Stimulated activated CD4-positive, alpha-beta T cell treated with anti-CD3 and anti-CD28 coated beads, Interleukin-12 subunit alpha, Interleukin-12 subunit beta, amount 100 ng/mL, for 4 hours (primary cell): ENCODE data around the gene SLC4A1.

ENCODE experiments used
- DNase-seq: peaks from one replicate; pipeline ENCODE4 v3.0.0-alpha.2; 2020

The SLC4A1 gene

DNA sequence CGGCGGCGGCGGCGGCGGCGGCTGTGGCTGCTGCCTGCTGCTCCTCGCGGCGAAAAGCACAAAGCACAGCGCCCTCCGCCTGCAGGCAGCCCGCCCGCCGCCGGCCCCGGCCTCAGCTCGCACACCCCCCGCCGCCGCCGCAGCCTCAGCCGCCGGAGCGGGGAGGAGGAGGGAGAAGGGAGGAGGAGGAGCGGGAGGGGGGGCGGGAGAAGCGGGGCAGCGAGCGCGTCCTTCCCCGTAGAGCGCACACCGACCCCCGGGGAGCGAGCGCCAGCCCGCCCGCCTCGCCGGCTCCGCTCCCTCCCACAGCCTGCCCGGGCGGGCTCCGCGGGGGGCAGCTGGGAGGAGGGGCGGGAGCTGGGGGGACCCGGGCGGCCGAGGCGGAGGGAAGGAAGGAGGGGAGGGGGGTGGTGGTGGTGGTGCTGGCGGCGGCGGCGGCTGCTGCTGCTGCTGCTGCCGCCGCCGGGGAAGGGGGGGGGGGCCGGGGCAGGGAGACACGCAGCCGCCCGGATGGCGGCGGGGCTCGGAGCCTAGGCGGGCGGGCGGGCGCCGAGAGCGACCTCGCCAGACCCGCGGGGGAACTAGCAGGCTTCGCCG lies 48.2 kb downstream of the SLC4A1 start, which contains the start of gene UBTF:
TSS of gene UBTF (minus strand) at position 60 of the 597 bp plus-strand sequence. CDS start 1,446 bp downstream, outside the sequence.
- DNase-seq = peak; percentile 65

DNA sequence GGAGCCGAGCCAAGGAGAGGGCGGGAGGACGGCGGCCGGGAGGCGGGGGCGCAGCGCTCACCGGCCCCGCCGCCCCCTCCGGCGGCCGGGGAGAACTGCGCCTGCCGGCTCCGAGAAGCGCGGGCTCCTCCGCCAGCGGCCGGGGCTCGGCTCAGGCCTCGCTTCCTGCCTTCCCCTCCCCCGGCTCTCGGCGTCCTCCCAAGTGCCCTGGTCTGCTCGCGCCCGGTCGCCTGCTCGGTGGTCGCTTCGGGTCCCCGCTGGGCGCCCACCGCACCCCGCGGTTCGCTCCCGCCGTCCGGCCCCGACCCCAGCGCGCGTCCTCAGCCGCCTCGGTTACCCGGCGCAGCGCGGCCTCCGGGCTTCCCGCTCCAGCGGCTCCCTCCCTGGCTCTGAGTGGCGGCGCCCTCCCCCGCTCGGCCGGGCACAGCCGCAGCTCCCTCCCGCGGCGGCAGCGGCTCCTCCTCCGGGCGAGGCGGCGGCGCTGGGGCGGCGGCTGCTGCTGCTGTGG lies 48.8 kb downstream of the SLC4A1 start:
- DNase-seq = no peak

DNA sequence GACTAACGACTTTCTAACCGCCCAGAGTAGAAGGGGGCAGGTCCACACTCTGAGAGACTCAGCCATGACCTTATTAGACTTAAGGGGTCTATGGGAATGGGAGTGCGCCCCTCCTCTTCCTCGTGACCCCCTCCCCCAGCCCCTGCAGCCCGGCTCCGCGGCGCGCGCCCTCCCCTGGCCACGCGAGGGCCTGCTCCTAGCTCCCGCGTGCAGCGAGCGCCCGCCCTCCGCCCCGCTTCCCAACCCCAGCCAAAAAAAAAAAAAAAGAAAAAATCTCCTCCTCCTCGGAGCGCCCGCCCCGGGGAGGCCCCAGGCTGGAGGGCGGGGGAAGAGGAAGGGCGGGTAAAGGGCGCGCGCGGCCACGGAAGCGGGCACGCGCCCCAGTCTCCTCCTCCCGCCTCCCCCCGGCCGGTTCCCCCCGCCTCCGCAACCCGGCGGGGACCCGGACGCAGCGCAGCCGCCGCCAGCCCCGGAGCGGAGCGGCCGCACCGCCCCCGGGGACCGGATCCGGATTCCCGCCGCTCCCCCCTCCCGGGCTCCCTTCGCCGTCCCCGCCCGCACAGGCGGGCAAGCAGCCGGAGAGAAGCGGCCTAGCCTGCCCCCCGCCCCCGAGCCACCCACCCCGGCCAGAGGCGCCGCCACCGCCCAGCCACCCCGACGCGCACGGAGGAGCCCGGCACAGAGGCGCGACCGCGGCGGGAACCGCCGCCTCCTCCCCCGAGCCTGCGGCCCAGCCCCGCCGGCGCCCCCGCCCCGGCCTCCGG lies 49.4 kb downstream of the SLC4A1 start:
- DNase-seq = peak; percentile 86

DNA sequence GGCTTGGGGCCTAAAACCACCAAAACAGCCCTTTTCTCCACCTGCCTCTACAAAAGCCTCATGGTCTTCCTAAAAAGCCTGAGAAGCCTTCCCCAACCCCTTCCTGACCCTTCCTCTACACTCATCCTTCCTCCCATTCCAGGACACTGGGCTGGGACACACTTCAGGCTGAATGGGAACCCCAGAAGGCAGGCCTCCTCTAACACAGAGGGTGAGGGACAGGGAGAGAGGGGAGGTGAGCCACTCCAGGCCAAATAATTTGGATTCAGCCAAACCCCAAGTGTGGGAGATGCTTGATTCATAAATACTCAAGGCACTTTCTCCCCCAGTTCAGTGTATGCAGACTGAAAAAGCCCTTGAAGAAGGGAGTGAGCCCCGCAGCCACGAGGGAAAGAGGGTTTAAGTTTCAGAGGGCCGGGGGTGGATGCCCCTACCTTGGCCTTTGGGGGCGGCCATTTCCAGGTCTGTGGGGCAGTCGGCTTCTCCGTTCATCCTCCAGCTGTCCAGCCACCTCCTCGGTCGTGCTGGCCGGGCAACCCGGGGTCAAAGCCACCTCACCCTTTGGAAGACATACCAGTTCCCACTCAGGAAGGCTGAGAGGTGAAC lies 50.1 kb downstream of the SLC4A1 start:
- DNase-seq = no peak

DNA sequence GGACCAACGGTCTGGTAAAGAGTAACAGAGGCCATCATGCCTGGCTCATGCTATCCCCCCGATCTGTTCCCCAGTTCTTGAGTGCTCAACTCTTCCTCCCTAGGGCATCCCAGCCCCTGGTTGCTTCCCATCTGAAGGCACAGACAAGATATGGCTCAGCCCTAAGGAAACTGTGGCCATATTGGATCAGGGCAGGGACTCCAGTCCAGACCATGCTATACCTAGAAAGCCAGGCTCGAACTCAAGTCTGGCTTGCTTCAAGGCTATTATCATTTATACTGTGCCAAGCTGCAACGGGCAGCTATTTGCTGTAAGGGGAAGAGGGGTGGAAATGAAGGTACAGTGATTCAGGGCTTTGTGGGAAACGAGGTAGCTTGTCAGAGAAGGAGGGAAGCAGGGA lies 51.2 kb downstream of the SLC4A1 start:
- no peak for DNase-seq

DNA sequence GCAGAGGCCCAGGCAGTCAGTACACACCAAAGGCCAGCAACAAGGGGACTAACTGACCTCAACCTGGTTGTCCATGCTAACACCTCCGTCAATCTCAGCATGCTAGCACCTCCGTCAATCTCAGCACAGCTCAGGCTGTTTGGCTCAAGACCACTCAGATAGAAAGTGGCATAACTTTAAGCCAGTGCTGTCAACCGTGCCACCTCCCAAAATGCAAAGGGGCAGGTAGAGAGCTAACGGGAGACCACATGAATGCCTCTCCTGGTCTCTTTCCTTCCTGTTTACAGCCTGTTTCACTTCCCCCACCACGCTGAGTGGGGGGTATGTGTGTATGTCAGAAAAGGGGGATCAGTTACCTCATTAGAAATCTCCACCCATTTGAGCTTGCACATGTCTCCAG lies 51.8 kb downstream of the SLC4A1 start:
- DNase-seq = no peak

DNA sequence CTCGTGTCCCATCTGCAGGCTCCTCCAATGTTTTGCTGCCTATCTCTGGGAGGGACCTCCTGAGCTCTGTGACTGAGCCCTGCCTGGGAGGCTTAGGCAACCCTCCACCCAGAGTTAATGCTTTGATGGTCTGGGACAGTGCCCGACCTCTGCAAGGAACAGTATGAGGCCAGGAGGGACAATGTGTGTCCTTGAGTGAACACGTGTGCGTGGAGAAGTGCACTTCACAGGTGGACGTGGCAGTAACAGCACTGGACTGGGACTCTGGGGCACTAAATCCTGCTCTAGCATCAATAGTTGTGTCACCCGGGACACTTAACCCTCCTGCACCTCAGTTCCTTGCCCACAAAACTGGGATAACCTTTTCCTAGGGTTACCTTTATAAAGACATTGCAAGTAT lies 53.0 kb downstream of the SLC4A1 start:
- no peak for DNase-seq

DNA sequence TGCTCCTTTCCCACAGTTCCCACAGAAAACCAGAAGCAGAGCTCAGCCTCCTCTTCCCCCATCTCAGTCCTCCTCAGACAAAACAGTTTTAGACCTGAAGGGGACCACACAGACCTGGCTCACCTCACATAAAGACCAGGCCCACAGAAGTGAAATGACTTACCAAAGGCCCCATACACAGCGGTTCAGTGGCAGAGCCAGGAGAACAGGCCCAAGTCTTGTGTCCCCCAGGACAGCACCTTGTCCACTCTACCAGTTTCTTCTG lies 53.8 kb downstream of the SLC4A1 start:
- no peak for DNase-seq

DNA sequence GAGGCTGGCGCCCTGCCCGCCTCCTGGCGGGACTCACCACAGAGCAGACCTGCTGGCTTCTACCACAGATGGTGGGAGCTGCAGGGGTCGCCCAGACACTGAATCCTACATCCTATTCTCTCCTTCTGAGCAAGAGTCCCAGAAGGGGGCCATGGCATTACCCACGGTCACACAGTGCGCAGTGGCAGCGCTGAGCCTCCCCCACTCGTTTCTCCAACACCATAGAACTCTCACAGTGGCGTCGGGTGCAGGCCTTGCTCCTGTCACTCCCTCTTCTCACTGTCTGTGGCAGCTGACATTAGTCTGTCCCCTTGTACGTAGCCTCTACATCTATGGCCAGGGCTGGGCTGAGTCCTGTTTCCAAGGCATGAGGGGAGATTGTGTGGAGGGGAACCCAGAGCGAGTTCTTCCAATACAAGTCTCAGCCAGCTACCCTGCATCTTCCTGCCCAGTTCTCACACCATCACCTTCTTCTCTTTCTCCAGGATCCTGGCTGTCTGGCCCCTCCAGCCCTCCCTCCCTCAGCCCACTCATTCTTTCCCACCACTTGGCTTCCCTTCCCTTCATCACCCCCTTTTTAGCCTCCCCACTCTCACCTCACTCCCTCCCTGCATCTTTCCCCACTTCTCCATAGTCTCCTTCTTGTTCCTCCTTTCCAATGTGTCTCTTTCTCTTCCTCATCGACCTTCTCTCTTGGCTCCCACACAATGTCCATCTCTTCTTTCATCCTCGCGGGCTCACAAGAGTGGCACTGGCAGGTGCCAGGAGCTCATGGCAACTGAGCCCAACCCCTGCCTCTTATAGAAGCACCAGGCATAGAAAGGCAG lies 54.3 kb downstream of the SLC4A1 start:
- no peak for DNase-seq

DNA sequence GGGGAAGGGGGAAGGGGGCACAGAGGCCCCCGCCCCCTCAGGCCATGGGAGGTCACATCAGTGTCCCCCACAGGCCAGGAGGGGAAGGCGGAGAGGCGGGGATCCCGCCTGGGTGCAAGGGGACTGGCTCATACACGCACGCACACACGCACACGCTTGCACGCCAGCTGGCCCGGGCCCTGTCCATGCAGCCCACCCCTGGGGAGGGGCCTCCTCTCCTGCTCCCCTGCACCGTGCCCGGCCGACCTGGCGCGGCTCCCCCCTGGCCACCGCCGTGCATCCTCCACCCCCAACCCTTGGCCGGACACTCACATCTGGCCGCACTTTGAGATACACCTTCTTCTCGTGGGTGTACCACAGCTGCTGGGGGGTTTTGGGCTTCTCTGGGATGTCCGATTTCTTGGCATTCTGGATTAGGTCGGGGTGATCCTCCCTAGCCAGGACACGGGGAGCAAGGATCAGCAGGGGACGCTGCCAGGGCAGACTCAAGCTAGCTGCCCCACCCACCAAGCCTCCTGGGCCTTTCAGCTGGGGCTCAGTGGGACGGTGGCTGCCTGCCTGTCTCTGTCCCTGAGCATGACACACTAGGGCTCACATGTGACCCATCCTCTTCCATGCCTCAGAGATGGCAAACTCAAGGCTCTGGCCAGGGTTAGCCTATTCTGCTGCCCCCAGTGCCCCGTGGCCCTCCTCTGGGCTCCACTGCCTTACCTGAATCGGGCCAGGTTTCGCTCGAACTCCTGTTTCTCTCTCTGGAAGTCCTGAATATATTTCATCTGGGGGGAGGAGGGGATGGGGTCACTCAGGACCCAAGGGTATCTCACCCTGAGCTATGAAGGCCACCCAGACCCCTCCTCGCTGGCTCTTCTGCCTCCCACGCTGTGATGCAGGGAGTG lies 55.2 kb downstream of the SLC4A1 start:
- no peak for DNase-seq

DNA sequence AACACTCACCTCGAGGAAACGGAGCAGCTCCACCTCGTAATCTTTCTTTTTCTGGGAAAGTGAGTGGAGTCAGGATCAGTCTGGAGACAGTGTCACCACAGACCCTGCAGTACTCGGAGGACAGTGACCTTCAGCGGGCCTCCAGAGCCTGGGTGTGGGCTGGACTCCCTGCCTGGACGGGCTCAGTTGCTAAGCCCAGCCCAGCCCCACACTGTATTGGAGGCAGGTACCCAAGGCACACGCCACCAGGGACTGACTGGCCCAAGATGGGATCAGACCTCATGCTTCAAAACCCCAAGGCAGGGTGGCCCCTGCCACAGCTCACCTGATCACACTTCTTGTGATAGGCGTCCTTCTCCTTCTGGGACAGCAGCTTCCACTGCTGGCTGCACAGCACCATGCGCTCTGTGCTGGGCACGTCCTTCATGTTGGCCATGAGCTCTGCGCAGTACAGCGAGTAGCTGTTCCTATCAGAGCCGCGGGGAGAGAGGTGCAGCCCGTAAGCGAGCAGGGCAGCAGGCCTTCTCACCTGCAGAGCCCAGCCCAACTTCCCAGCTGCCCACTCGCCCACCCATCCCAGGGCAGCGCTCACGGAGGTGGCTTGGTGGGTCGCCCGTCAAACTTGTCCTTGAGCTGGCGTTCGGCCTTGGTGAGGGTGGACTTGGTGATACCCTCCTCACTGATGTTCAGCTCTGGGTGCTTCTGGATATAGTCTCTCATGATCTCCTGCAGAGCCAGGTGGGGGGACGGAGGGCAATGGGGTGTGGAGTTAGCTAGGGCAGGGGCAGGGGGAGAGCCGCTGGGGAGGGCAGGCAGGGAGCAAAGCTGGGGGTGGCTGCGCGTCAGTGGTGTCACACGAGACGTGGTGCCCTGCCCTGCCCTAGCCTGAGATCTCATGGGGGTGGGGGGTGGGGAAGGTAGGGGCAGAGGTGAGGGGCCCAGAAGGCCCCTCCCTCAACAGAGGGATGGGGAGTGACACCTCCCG lies 56.4 kb downstream of the SLC4A1 start:
- no peak for DNase-seq

DNA sequence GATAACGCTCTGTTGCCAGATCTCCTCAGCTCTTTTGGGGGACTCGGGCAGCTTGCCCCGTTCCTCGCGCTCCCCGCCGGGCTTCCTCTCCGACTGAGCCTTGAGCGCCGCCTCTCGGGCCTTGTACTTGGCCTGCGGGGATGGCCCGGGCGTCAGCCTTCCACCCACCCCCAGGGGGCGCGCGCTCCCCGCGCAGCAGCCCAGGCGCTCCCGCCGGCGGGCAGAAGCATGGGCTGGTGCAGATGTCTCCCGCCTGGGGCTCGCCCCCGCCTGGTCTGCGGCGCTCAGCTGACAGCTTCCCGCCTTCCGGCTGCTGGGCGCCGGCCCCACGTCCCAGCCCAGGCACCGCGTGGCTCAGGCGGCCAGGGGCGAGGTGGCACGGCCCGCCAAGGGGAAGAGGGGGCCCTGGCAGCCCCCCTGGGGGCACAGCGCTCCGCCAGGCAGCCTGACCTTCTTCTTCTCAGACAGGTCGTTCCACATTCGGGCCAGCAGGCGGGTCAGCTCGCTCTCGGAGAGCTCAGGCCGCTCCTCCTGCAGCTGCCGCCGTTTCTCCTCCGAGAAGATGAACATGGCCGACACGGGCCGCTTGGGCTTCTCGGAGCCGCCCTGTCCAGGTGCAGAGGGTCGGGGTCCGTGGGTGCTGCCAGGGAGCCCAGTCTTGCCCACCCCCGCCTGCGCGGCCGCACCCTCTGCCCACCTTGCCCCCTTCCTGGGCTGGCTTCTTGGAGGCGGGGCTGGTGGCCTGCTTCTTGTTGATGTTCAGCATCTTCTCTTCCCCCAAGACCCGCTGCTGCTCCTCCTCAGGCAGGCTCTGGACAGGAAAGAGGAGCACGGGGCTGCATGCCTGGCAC lies 57.4 kb downstream of the SLC4A1 start:
- peak; percentile 85 for DNase-seq

DNA sequence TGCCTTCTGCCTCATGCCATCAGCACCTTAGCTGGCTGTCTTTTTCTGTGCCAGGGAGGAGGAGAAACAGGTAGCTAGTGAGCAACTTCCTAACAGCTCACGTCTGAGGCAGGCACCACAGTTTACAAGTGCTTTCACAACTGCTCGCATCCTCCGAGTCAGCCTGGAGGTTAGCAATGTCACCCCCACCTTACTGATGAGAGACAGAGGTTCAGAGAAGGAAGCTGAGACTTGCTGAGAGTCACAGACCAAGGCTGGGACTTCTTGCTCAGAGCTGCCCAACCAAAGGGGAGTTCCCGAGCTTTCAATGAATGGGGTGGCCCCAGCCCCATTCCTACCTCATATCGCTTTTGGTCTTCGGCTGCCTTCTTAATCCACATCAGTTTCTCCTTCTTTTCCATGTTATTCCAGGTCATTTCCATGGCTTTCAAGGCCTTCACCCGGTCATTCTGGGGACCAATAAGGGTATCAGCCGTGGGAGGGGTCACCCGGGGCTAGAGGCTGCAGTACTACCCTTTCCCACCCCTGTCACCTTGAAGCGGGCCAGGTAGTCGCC lies 58.1 kb downstream of the SLC4A1 start:
- DNase-seq = no peak

DNA sequence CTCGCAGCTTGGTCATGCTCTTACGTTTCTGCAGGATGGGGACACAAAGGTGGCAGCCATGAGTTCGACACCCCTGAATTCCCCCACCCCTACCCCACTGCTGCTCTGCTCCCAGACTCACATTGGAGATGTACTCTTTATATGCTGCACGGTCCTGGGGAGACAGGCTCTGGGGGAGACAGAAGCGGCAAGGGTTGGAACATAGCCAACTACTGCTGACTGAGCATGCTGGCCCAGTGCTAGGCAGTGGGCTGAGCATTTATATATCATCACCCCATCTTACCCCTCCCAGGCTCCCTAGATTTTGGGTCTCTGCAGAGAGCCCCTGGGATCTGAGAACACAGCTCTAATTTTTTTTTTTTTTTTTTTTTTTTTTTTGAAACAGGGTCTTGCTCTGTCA lies 60.2 kb downstream of the SLC4A1 start:
- no peak for DNase-seq

DNA sequence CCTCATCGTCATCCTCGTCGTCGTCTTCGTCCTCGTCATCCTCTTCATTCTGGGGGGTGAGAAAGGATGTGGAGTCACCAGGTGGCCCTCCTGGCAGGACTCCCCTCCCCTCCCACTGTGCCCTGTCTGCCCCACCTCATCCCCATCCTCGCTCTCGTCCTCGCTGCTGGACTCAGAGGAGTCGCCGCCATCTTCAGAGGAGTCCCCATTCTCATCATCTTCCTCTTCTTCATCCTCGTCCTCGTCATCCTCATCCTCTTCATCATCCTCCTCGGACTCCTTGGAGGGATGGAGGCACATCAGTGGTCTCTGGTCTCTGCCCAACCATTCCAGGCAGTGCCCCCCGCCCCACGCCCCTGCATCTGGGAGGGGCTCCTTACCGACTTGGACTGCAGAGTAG lies 60.6 kb downstream of the SLC4A1 start:
- no peak for DNase-seq

DNA sequence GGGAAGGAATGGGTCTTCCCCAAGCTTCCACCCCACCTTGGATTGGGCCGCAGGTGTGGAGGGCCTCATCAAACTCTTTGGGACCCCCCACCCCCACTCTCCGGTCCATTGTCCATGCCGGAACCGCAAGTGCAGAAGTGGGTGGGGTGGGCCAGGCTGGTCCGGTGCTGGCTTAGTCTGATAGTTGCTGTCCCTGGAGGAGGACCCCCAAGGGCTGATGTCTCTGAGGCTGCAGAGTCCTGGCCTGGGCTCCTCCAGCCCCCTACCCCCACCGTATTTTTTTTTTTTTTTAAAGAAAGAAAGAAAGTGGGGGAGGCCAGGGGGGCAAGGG lies 61.1 kb downstream of the SLC4A1 start:
- no peak for DNase-seq

DNA sequence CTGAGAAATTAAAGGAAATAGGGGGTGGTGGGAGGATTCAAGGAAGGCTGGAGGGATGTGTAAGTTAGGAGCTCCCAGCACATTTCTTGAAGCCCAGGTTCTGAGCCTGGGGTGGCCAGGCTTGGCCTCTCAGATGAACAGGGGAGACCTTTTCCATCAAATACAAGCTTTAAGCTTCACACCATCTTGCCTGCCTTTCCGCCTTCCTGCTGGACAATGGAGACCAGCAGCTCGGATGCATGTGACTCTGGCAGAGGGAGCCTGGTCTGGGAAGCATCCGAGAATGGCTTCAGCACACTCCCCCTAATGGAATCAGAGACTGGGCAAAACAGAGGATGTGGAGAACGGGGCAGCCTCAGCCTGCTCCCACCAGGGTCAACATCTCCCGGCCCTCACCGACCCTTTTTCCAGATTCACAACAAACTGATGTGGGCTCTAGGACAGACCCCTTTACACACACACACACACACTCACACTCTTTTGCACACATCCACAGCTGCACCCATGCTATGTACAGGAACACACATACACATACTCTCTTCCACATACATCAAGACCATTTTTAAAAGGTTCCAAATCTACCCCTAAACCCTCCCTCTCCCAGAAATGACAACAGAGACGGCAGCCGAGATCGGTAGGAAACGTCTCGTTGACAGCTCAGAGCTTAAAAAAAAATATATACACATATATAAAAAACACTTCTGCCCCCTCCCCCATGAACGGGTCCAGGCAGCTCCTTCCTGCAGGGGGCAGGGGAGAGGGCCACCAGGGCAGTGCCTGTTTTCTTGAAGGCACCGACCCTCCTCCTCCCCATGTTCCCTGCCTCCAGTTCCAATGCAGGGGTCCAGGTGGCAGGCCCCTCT lies 61.7 kb downstream of the SLC4A1 start:
- DNase-seq = no peak

DNA sequence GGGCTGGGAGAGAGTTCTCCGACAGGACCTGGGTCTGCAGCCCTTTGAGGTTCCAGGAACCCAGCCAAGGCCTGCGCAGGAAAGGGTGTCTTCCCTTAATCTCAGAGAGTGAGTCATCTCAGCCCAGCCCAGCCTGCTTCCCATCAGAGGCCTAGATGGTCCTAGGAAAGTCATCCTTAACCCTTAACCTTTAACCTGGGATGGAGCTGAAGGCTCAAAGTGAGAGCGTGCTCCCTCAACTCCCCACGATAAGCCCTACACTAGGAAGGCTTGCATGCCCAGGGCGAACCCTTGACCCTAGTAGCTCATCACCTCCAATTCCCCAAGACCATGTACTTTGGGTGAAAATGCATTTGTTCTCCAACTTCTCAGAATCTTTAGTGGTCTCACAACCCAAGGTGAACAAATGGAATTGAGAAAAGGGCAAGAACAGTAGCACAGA lies 63.5 kb downstream of the SLC4A1 start:
- no peak for DNase-seq
